Chondrocyte (in vitro differentiated cells): ENCODE data around the gene RTP5. TPM values are rescaled to one million over a fixed set of nuclear protein-coding genes. Genes with fewer than 3 reads are reported as not detected.

ENCODE experiments used
- DNase-seq: peaks from one replicate; pipeline ENCODE4 v3.0.0; 2021; ENCODE audit warnings: mixed read lengths, low spot score
- H3K27ac Mint-ChIP-seq: one replicate; pipeline ENCODE4 v1.8.0; 2021; ENCODE audit warnings: mild to moderate bottlenecking, moderate library complexity, mixed read lengths; ENCODE audit not compliant: unreplicated experiment
- H3K27me3 Mint-ChIP-seq: 2 replicates; pipeline ENCODE4 v1.8.0; 2021; ENCODE audit warnings: low read depth, mixed read lengths
- H3K36me3 Mint-ChIP-seq: 2 replicates; pipeline ENCODE4 v1.8.0; 2021; ENCODE audit warnings: low read depth, mixed read lengths
- H3K4me1 Mint-ChIP-seq: 2 replicates; pipeline ENCODE4 v1.8.0; 2021; ENCODE audit warnings: low read depth, mild to moderate bottlenecking, mixed read lengths
- H3K4me3 Mint-ChIP-seq: one replicate; pipeline ENCODE4 v1.8.0; 2021; ENCODE audit warnings: mild to moderate bottlenecking, moderate library complexity, mixed read lengths; ENCODE audit not compliant: unreplicated experiment
- H3K9me3 Mint-ChIP-seq: 2 replicates; pipeline ENCODE4 v1.8.0; 2021; ENCODE audit warnings: low read depth, mixed read lengths
- CTCF ChIP-seq: fragments of 200-600 bp; sonication (generic); IDR thresholded peaks from 2 replicates; pipeline ENCODE4 v1.5.0; 2021; ENCODE audit warnings: antibody characterized with exemption, mild to moderate bottlenecking, moderate library complexity
- total RNA-seq: library from RNA; stranded (reverse); gene quantifications from 3 replicates; pipeline ENCODE4 v1.2.1, GENCODE V29; 2021

Gene RTP5
- total RNA-seq, 1 donor from 2014 or later: not detected

GRCh38 chr2:241848761-241849615 lies 20.5 kb upstream of the RTP5 start:
- H3K27ac Mint-ChIP-seq: no peak overlapping the region
- peaks cover 12% of the 10 kb centered on the region for H3K27me3 Mint-ChIP-seq
- H3K4me1 Mint-ChIP-seq: peaks cover 27% of the 10 kb centered on the region
- H3K36me3 Mint-ChIP-seq: no peaks in the 10 kb centered on the region
- DNase-seq: peak; percentile 89
- TF ChIP-seq CTCF: no peak
- no peaks in the 10 kb centered on the region for H3K9me3 Mint-ChIP-seq
- no peak overlapping the region for H3K4me3 Mint-ChIP-seq

- DNase-seq: peak; percentile 55
- H3K4me1 Mint-ChIP-seq: peaks cover 29% of the 10 kb centered on the region
- no peak overlapping the region for H3K27ac Mint-ChIP-seq
Observed at GRCh38 chr2:241849616-241850543, 19.6 kb upstream of the RTP5 start.

GRCh38 chr2:241850544-241851324 lies 18.8 kb upstream of the RTP5 start:
- H3K27ac Mint-ChIP-seq: no peak overlapping the region
- no peaks in the 10 kb centered on the region for H3K9me3 Mint-ChIP-seq
- DNase-seq: no peak
- H3K27me3 Mint-ChIP-seq: peaks cover 12% of the 10 kb centered on the region
- H3K4me1 Mint-ChIP-seq: peaks cover 22% of the 10 kb centered on the region
- H3K4me3 Mint-ChIP-seq: no peak overlapping the region
- no peaks in the 10 kb centered on the region for H3K36me3 Mint-ChIP-seq
- no peak for TF ChIP-seq CTCF

More at GRCh38 chr2:241849616-241850543, 19.6 kb upstream of the RTP5 start:
- Mint-ChIP-seq H3K36me3 (no peaks in the 10 kb centered on the region), H3K9me3 (no peaks in the 10 kb centered on the region), H3K27me3 (peaks cover 12% of the 10 kb centered on the region), H3K4me3 (no peak overlapping the region)
- TF ChIP-seq CTCF: no peak

GRCh38 chr2:241851325-241852115 lies 18.0 kb upstream of the RTP5 start:
- peaks cover 18% of the 10 kb centered on the region for H3K4me1 Mint-ChIP-seq
- no peak overlapping the region for H3K27ac Mint-ChIP-seq
- no peak for TF ChIP-seq CTCF
- H3K27me3 Mint-ChIP-seq: peaks cover 6% of the 10 kb centered on the region
- no peaks in the 10 kb centered on the region for H3K9me3 Mint-ChIP-seq
- no peaks in the 10 kb centered on the region for H3K36me3 Mint-ChIP-seq
- H3K4me3 Mint-ChIP-seq: no peak overlapping the region
- no peak for DNase-seq
